GM19099 (cell line): ENCODE results near the gene RSAD1.

Experiments
- POLR2A ChIP-seq: IDR thresholded peaks from 3 replicates; pipeline ENCODE4 v1.6.1; 2011; ENCODE audit warnings: low read depth; ENCODE audit not compliant: insufficient read length; ENCODE audit errors: extremely low read depth

Gene RSAD1

GRCh38 chr17:50466371-50467113 is 12.1 kb upstream of the RSAD1 start:
- TF ChIP-seq POLR2A = no peak

GRCh38 chr17:50467114-50467854 is 11.4 kb upstream of the RSAD1 start:
- TF ChIP-seq POLR2A = no peak

- TF ChIP-seq POLR2A = no peak
These were observed 10.8 kb upstream of the RSAD1 start for GRCh38 chr17:50467855-50468303.

- TF ChIP-seq POLR2A = no peak
These were observed 10.1 kb upstream of the RSAD1 start, which contains the start of gene CHAD for GRCh38 chr17:50468304-50469207. CHAD (minus strand) TSS chr17:50468880; CDS start chr17:50468813, 67 bp downstream.

GRCh38 chr17:50469208-50469605 is 9.5 kb upstream of the RSAD1 start:
- no peak for TF ChIP-seq POLR2A

- TF ChIP-seq POLR2A = no peak
These were observed 8.9 kb upstream of the RSAD1 start for GRCh38 chr17:50469671-50470305.

GRCh38 chr17:50470426-50470825 is 8.2 kb upstream of the RSAD1 start:
- no peak for TF ChIP-seq POLR2A

GRCh38 chr17:50471009-50471905 is 7.4 kb upstream of the RSAD1 start:
- no peak for TF ChIP-seq POLR2A

- no peak for TF ChIP-seq POLR2A
These were observed 6.4 kb upstream of the RSAD1 start for GRCh38 chr17:50472286-50472685.

GRCh38 chr17:50473901-50474300 is 4.8 kb upstream of the RSAD1 start:
- TF ChIP-seq POLR2A = no peak

GRCh38 chr17:50474523-50474922 is 4.1 kb upstream of the RSAD1 start:
- TF ChIP-seq POLR2A = no peak

GRCh38 chr17:50475362-50475761 is 3.3 kb upstream of the RSAD1 start:
- TF ChIP-seq POLR2A = no peak

- TF ChIP-seq POLR2A = no peak
These were observed 1.9 kb upstream of the RSAD1 start for GRCh38 chr17:50476545-50477315.
